CD14-positive monocyte (primary cell): ENCODE results near the gene NOD2. TPM values are rescaled to one million over a fixed set of nuclear protein-coding genes. Genes with fewer than 3 reads are reported as not detected.

Experiments
- DNase-seq, 3 donors: peaks; one replicate each; pipeline ENCODE4 v3.0.0-alpha.2; 2011 to 2022
- H2AFZ ChIP-seq: 2 replicates; pipeline ENCODE4 v1.6.0; 2012; ENCODE audit warnings: mild to moderate bottlenecking, low read depth, low read length, inconsistent platforms; ENCODE audit not compliant: insufficient read depth, poor library complexity, severe bottlenecking
- H3K27ac ChIP-seq, 2 donors: 1 replicate in 1 of 2; 2 replicates in 1 of 2; pipeline ENCODE4 v1.5.1; 2012 to 2013; ENCODE audit warnings: low read length in 2 of 2, control low read depth in 1 of 2, inconsistent platforms in 1 of 2, low read depth in 1 of 2, mild to moderate bottlenecking in 1 of 2
- H3K27me3 ChIP-seq, 2 donors: one replicate each; pipeline versions ENCODE4 v1.6.0 to v1.6.1; 2011 to 2013; ENCODE audit warnings: low read length in 2 of 2; ENCODE audit not compliant: control insufficient read depth in 2 of 2, insufficient read depth in 2 of 2
- H3K36me3 ChIP-seq, 2 donors: replicated peaks in 1 of 2; 1 replicate in 1 of 2; 2 replicates in 1 of 2; pipeline versions ENCODE4 v1.5.1 to v1.6.1; 2012 to 2013; ENCODE audit warnings: low read length in 2 of 2, control low read depth in 1 of 2, inconsistent platforms in 1 of 2, mild to moderate bottlenecking in 1 of 2; ENCODE audit not compliant: insufficient read depth in 2 of 2, control insufficient read depth in 1 of 2
- H3K4me1 ChIP-seq, 2 donors: 1 replicate in 1 of 2; 2 replicates in 1 of 2; pipeline versions ENCODE4 v1.5.1 to v1.6.1; 2012 to 2013; ENCODE audit warnings: low read length in 2 of 2, control low read depth in 1 of 2, inconsistent platforms in 1 of 2, mild to moderate bottlenecking in 1 of 2, moderate library complexity in 1 of 2; ENCODE audit not compliant: insufficient read depth in 2 of 2, control insufficient read depth in 1 of 2
- H3K4me2 ChIP-seq: replicated peaks from 2 replicates; pipeline ENCODE3; 2012; ENCODE audit warnings: low read length, moderate library complexity, mild to moderate bottlenecking; ENCODE audit not compliant: poor library complexity, severe bottlenecking; ENCODE audit errors: extremely low read depth
- H3K4me3 ChIP-seq, 3 experiments: fragments of 200-600 bp in 1 of 3; sonication (generic) in 1 of 3; replicated peaks in 1 of 3; 1 replicate in 2 of 3; 2 replicates in 1 of 3; pipeline ENCODE4 v1.5.1; 2011 to 2013; ENCODE audit warnings: low read length in 3 of 3, mild to moderate bottlenecking in 3 of 3, control low read depth in 2 of 3, low read depth in 2 of 3, inconsistent platforms in 1 of 3, moderate library complexity in 1 of 3
- H3K79me2 ChIP-seq: 2 replicates; pipeline ENCODE4 v1.6.0; 2012; ENCODE audit warnings: mild to moderate bottlenecking, control low read depth, inconsistent platforms, low read length, moderate library complexity; ENCODE audit not compliant: insufficient read depth
- H3K9ac ChIP-seq: 2 replicates; pipeline ENCODE4 v1.6.0; 2017; ENCODE audit warnings: low read length, mild to moderate bottlenecking; ENCODE audit not compliant: insufficient read depth, poor library complexity, severe bottlenecking
- H3K9me3 ChIP-seq, 2 donors: replicated peaks in 1 of 2; 1 replicate in 1 of 2; 2 replicates in 1 of 2; pipeline versions ENCODE4 v1.5.1 to v1.6.1; 2012 to 2013; ENCODE audit warnings: low read length in 2 of 2, control low read depth in 1 of 2; ENCODE audit not compliant: control insufficient read depth in 1 of 2, insufficient read depth in 1 of 2
- H4K20me1 ChIP-seq: 2 replicates; pipeline ENCODE4 v1.6.0; 2012; ENCODE audit warnings: mild to moderate bottlenecking, low read length, control low read depth, moderate library complexity; ENCODE audit not compliant: insufficient read depth
- H3K27ac Mint-ChIP-seq, 7 donors: one replicate each; pipeline ENCODE4 v1.8.0; 2020; ENCODE audit warnings: mild to moderate bottlenecking in 7 of 7, mixed read lengths in 7 of 7, moderate library complexity in 6 of 7, inconsistent platforms in 2 of 7
- H3K27me3 Mint-ChIP-seq, 3 donors: one replicate each; pipeline ENCODE4 v1.8.0; 2021 to 2022; ENCODE audit warnings: low read depth in 3 of 3, mild to moderate bottlenecking in 3 of 3, mixed read lengths in 3 of 3, moderate library complexity in 3 of 3, inconsistent platforms in 1 of 3
- H3K36me3 Mint-ChIP-seq, 2 donors: one replicate each; pipeline ENCODE4 v1.8.0; 2020; ENCODE audit warnings: mixed read lengths in 2 of 2, inconsistent platforms in 1 of 2, mild to moderate bottlenecking in 1 of 2
- H3K4me1 Mint-ChIP-seq: one replicate; pipeline ENCODE4 v1.8.0; 2020; ENCODE audit warnings: mild to moderate bottlenecking, mixed read lengths
- H3K4me3 Mint-ChIP-seq, 2 donors: one replicate each; pipeline ENCODE4 v1.8.0; 2020; ENCODE audit warnings: mild to moderate bottlenecking in 2 of 2, mixed read lengths in 2 of 2, moderate library complexity in 1 of 2
- H3K9me3 Mint-ChIP-seq, 7 donors: one replicate each; pipeline ENCODE4 v1.8.0; 2020 to 2022; ENCODE audit warnings: mixed read lengths in 7 of 7, mild to moderate bottlenecking in 6 of 7, moderate library complexity in 6 of 7, inconsistent platforms in 2 of 7
- WGBS: methylation state at CpG from one replicate; pipeline ENCODE4 v1.1.5; 2013; ENCODE audit warnings: missing lambda C conversion rate; ENCODE audit not compliant: insufficient coverage; 5-methylcytosine and 5-hydroxymethylcytosine counted together
- intact Hi-C, 2 donors: fragments of 100-400 bp; cut with micrococcal nuclease; formaldehyde crosslinking; loops; one replicate each; pipeline versions ENCODE4 v1.15.0 to v1.15.1; 2023
- polyA plus RNA-seq, 3 donors: library from polyadenylated mRNA; depleted of rRNA in 1 of 3; unstranded in 2 of 3; stranded (reverse) in 1 of 3; fragments of 300-500 nt in 2 of 3; fragments of >200 nt in 1 of 3; fragmentation: Illumina TruSeq in 2 of 3; gene quantifications; 1 replicate in 2 of 3; 2 replicates in 1 of 3; pipeline ENCODE4 v1.2.3, GENCODE V29; 2012 to 2021
- TF ChIP-seq, protein P1 (sequence below): fragments of 200-600 bp; IDR thresholded peaks from one replicate; pipeline ENCODE4 v1.8.0; 2022; ENCODE audit warnings: antibody characterized with exemption, mild to moderate bottlenecking

Gene NOD2
- polyA plus RNA-seq, 3 donors: 18.5 to 83.3 (median 29.7) TPM

DNA sequence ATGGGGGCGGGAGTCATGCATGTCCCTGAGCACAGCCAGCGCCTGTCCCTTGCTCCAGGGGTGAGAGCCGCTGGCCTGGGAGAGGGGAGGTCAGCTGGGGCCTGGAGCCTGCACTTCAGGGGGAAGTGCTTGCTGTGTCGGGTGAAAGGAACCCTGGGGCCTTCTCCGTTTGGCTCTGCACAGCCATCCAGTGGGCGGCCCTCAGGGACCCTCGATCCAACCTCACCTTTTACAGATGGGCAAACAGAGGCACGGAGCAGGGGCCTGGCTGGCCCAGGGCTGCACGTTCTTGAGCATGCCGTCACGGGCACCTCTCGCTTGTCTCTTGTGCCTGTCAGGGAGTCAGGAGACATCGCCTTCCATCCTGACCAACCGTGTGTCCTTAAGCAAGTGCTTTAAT is 14.1 kb upstream of the NOD2 start:
- TF ChIP-seq, protein P1, sequence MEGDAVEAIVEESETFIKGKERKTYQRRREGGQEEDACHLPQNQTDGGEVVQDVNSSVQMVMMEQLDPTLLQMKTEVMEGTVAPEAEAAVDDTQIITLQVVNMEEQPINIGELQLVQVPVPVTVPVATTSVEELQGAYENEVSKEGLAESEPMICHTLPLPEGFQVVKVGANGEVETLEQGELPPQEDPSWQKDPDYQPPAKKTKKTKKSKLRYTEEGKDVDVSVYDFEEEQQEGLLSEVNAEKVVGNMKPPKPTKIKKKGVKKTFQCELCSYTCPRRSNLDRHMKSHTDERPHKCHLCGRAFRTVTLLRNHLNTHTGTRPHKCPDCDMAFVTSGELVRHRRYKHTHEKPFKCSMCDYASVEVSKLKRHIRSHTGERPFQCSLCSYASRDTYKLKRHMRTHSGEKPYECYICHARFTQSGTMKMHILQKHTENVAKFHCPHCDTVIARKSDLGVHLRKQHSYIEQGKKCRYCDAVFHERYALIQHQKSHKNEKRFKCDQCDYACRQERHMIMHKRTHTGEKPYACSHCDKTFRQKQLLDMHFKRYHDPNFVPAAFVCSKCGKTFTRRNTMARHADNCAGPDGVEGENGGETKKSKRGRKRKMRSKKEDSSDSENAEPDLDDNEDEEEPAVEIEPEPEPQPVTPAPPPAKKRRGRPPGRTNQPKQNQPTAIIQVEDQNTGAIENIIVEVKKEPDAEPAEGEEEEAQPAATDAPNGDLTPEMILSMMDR: no peak
- H3K79me2 ChIP-seq: peaks cover 83% of the 10 kb centered on the region
- peaks cover 62 to 80% of the 10 kb centered on the region in 2 donors for H3K4me1 ChIP-seq
- H3K9me3 ChIP-seq: peaks cover 3 to 8% of the 10 kb centered on the region in 2 donors
- peaks cover 34% of the 10 kb centered on the region for H4K20me1 ChIP-seq
- 75% methylated on average over 11 of the region's 14 CpGs for WGBS
- H3K4me1 Mint-ChIP-seq: peaks cover 67% of the 10 kb centered on the region
- no peaks in the 10 kb centered on the region for H3K27me3 Mint-ChIP-seq
- H3K9ac ChIP-seq: peak overlapping the region; percentile 84
- H3K9me3 Mint-ChIP-seq: peaks cover 0 to 5% (median 2%) of the 10 kb centered on the region in 7 donors
- peaks cover 53 to 59% of the 10 kb centered on the region in 2 donors for H3K36me3 Mint-ChIP-seq
- peak overlapping the region; percentile 96 to 100 (median 96) for H3K27ac Mint-ChIP-seq
- H3K4me2 ChIP-seq: peak overlapping the region; percentile 98
- H3K27me3 ChIP-seq: no peaks in the 10 kb centered on the region
- DNase-seq: no peak
- H3K27ac ChIP-seq: peak overlapping the region; percentile 86 to 100
- peaks cover 39 to 50% of the 10 kb centered on the region in 2 donors for H3K36me3 ChIP-seq
- no peak overlapping the region for H2AFZ ChIP-seq
- H3K4me3 ChIP-seq: peak overlapping the region; percentile 51 to 92 (median 84)
- intact Hi-C loops: loop anchor here in 1 of 2 donors (5.0 kb wide), 1 partner anchor 33 kb away; no protein-coding TSS in a partner anchor
- peak overlapping the region; percentile 80 to 95 for H3K4me3 Mint-ChIP-seq

DNA sequence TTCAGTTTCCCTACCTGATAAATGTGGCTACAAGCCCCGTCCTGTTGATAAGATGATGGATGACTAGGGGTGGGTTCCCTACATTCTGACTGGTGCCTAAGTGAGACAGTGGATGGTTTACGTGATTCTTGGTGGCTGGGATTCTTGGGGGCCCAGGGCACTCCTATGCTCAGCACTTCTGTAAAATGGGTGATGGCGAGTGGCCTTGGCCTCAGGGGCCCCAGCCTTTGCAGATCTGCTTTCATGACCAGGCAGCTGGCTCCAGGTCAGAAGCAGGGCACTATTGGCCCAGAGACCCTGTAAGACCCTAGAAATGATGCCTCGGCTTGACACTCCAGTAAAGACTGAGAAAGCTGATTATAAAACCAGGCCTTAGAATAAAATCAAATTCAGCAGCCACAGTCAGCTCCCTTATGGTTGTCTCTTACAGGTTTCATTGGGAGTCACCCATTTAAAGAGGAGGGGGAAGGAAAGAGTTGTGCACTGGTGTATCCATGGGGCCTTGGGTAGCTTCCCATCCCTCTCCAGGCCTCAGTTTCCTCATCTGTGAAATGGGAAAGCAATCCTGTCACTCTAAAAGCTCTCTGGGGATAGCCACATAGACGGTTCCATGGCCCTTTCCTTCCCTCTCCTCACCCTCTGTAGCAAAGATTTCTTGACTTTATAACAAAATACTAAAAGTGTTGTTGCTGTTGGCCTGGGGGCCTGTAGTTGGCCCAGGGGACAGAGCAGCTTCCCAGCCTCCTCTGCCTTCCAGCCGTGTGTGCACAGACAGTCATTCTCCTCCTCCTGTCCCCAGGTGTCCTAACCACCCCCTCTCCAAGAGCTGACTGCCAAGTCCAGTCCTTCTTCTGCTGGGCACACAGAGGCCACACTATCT is 13.5 kb upstream of the NOD2 start:
- intact Hi-C loops: loop anchor here in 1 of 2 donors (5.0 to 10.0 kb wide), 3 partner anchors 32 to 525 kb away; partner anchors contain the start of genes CYLD and TENT4B
- Mint-ChIP-seq H3K4me1 (peaks cover 73% of the 10 kb centered on the region), H3K36me3 (peaks cover 50 to 55% of the 10 kb centered on the region in 2 donors), H3K27ac (peak overlapping the region; percentile 96 to 100 (median 96)), H3K4me3 (peak overlapping the region; percentile 80 to 95), H3K27me3 (peaks cover 0 to 3% (median 0%) of the 10 kb centered on the region in 3 donors), H3K9me3 (peaks cover 0 to 4% (median 0%) of the 10 kb centered on the region in 7 donors)
- Histone ChIP-seq H3K4me1 (peaks cover 68 to 87% of the 10 kb centered on the region in 2 donors), H3K4me2 (peak overlapping the region; percentile 98), H3K79me2 (peaks cover 77% of the 10 kb centered on the region), H3K27me3 (no peaks in the 10 kb centered on the region), H3K9me3 (peaks cover 0 to 2% of the 10 kb centered on the region in 2 donors), H3K9ac (peak overlapping the region; percentile 84), H4K20me1 (peaks cover 33% of the 10 kb centered on the region), H2AFZ (no peak overlapping the region), H3K27ac (peak overlapping the region; percentile 86 to 100), H3K4me3 (peak overlapping the region; percentile 51 to 92 (median 84)), H3K36me3 (peaks cover 32 to 44% of the 10 kb centered on the region in 2 donors)
- TF ChIP-seq, protein P1: no peak
- WGBS: 49% methylated on average over 5 of the region's 6 CpGs
- DNase-seq: no peak
